ENCODE measurements around the gene NAGPA.

DNA sequence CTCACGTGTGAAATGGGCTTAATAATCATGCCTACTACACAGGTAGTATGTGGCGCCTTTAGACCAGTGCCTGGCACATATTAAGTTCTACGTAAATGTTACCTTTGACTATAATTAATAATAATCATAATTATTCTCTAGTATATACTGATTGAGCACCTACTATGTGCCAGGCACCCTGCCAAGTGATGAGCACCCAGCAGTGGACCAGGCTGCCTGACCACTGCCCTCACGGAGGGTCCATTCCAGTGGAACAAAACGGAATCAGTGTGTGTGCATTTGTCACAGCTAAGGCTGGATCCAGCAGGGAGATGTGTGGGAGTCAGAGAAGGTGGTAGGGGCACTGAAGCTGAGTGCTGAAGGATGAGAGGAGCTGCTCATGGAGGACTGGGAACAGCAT lies 45.1 kb downstream of the NAGPA start:
- TF ChIP-seq, protein P1, sequence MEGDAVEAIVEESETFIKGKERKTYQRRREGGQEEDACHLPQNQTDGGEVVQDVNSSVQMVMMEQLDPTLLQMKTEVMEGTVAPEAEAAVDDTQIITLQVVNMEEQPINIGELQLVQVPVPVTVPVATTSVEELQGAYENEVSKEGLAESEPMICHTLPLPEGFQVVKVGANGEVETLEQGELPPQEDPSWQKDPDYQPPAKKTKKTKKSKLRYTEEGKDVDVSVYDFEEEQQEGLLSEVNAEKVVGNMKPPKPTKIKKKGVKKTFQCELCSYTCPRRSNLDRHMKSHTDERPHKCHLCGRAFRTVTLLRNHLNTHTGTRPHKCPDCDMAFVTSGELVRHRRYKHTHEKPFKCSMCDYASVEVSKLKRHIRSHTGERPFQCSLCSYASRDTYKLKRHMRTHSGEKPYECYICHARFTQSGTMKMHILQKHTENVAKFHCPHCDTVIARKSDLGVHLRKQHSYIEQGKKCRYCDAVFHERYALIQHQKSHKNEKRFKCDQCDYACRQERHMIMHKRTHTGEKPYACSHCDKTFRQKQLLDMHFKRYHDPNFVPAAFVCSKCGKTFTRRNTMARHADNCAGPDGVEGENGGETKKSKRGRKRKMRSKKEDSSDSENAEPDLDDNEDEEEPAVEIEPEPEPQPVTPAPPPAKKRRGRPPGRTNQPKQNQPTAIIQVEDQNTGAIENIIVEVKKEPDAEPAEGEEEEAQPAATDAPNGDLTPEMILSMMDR (IDR thresholded peaks at IDR 0.05 in 4 of 5, conservative IDR thresholded peaks at IDR 0.05 in 1 of 5) = no peak
- TF ChIP-seq POLR2A (IDR thresholded peaks at IDR 0.05) = no peak

Data from gastrocnemius medialis (tissue), 4 donors.